Choroid plexus epithelial cell (primary cell): ENCODE results near the gene COQ3.
A peak's percentile ranks its signal among the peaks of the same experiment; 100 is the strongest.

Experiments
- DNase-seq: peaks from one replicate; pipeline ENCODE4 v3.0.0-alpha.2; 2010; ENCODE audit warnings: low read depth
- H3K4me3 ChIP-seq: 2 replicates; pipeline ENCODE4 v1.5.1; 2011; ENCODE audit warnings: low read depth, mild to moderate bottlenecking, control low read depth, low read length, moderate library complexity
- CTCF ChIP-seq: conservative IDR thresholded peaks from 2 replicates; pipeline ENCODE4 v1.5.1; 2011; ENCODE audit warnings: low read depth, mild to moderate bottlenecking, control low read depth, inconsistent platforms, low read length, moderate library complexity

The COQ3 gene

GRCh38 chr6:99393698-99394531 lies at the start of gene COQ3:
TSS of gene COQ3 (minus strand) at chr6:99394195. CDS start at chr6:99394179, 16 bp downstream.
- DNase-seq, result peak; percentile 75
- peak within 1 kb of the TSS; percentile 87 for H3K4me3 ChIP-seq
- TF ChIP-seq CTCF, result no peak

- peak; percentile 61 for TF ChIP-seq CTCF
- H3K4me3 ChIP-seq, result no peak overlapping the region
- peak; percentile 65 for DNase-seq
Measured at GRCh38 chr6:99434702-99435530, 40.9 kb upstream of the COQ3 start.

GRCh38 chr6:99432877-99433276 lies 38.9 kb upstream of the COQ3 start:
- no peak for TF ChIP-seq CTCF

GRCh38 chr6:99431901-99432300 lies 37.9 kb upstream of the COQ3 start:
- TF ChIP-seq CTCF, result no peak
- no peak for DNase-seq
- no peak overlapping the region for H3K4me3 ChIP-seq

More at GRCh38 chr6:99432877-99433276, 38.9 kb upstream of the COQ3 start:
- H3K4me3 ChIP-seq, result no peak overlapping the region
- DNase-seq, result no peak

- H3K4me3 ChIP-seq, result no peak overlapping the region
- no peak for DNase-seq
- TF ChIP-seq CTCF, result no peak
Measured at GRCh38 chr6:99427988-99428387, 34.0 kb upstream of the COQ3 start.

- DNase-seq, result no peak
- TF ChIP-seq CTCF, result no peak
- peak overlapping the region; percentile 92 for H3K4me3 ChIP-seq
Measured at GRCh38 chr6:99426451-99426757, 32.4 kb upstream of the COQ3 start.
